Head of caudate nucleus (tissue), 42 donors: ENCODE results near the gene XPO4.
"Not testable (repeated sequence)": the region's sequence is repeated elsewhere in the genome, so short reads cannot be mapped to it uniquely, and the experiment has no call there.

ENCODE experiments used
- DNase-seq, 42 donors: peaks; one replicate each; pipeline versions ENCODE4 v3.0.0 to v3.0.0-alpha.2; 2020 to 2021; ENCODE audit warnings: mixed read lengths in 7 of 42
- intact Hi-C: fragments of 100-400 bp; cut with DNase I; formaldehyde crosslinking; loops from one replicate; pipeline ENCODE4 v1.15.0; 2022

The XPO4 gene

DNA sequence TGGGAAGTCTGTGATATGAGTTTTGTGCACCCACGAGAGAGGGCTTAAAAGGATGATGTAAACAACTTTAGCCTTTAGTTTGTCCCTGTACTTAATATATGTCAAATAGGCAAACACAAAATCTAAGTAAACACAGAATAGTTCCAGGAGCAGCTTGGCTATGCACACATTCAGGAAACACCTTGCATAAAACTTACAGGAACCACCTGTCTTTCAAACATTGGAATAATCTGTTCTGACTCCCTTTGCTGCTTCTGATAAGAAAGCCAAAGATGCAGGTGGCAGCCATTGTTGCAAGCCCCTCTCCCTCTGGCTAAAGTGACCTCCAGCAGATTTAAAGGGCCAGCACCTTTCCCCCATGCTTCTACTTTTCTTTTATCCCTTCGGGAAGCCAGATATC is 133.5 kb downstream of the XPO4 start:
- intact Hi-C loops, result no loop called here
- no peak for DNase-seq

DNA sequence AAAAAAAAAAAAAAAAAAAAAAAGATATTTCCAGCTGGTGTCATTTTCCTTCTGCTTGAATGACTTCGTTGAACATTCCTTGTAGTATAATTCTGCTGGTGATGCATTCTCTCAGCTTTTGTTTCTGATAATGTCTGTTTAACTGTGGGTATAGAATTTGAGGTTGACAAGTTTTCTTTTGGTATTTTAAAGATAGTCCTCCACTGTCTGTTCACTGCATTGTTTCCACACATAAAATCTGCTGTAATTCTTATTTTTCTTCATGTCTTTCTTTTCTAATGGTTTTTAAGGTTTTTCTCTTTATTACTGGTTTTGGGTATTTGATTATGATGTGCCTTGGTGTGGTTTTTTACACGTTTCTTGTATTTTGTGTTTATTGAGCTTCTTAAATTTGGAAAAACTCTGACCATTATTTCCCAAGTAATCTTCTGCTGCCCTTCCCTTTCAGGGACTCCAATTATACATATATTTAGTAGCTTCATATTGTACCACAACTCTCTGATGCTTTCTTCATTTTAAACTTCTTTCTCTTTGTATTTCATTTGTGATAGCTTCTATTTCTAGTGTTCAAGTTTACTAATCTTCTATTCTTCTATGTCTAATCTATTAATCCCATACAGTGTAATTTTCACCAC is 135.1 kb downstream of the XPO4 start:
- intact Hi-C loops, result no loop called here
- no peak for DNase-seq

DNA sequence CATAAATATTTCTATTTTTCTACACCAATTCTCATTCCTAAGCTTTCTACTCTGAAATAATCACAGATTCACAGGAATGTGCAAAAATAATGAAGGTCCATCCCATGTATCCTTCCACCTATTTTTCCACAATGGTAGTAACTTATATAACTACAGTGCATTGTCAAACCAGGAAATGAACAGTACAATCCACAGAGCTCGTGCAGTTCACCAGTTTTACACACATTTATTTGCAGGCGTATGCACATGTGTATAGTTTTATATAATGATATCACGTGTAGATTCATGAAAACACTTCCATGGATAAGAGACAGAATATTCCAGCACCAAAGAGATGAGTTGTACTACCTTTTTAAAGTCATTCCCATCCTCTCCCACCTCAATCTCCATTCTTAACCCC is 141.7 kb downstream of the XPO4 start:
- intact Hi-C loops, result no loop called here
- no peak for DNase-seq

DNA sequence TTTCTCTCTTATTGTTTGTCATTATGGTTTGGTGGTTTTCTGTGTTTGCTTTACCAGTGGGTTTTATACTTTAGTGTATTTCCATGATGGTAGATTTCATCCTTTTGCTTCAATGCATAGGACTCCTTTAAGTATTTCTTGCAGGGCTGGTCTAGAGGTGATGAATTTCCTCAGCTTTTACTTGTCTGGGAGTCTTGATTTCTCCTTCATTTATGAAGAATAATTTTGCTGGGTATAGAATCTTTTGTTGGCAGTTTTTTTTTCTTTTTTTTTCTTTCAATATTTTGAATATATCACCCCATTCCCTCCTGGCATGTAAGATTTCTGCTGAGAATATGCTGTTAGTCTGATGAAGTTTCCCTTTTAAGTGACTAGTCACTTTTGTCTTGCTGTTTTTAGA is 148.5 kb downstream of the XPO4 start:
- DNase-seq, result no peak
- intact Hi-C loops, result no loop called here

DNA sequence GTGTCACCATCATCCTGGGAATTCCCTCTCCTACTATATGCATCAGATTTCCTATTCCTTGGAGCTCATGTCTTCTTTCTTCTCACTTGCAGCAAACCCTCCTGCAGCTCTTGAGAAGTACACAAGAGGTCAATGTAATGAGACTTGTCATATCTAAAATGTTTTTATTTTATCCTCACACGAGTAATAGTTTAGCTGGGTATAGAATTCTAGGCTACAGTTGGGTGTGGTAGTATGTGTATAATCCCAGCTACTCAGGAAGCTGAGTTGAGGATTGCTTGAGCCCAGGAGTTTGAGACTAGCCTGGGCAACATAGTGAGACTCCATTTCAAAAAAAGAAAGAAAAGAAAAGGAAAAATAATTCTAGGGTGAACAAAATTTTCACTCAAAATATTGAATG is 153.2 kb downstream of the XPO4 start:
- intact Hi-C loops, result no loop called here
- DNase-seq, result no peak

DNA sequence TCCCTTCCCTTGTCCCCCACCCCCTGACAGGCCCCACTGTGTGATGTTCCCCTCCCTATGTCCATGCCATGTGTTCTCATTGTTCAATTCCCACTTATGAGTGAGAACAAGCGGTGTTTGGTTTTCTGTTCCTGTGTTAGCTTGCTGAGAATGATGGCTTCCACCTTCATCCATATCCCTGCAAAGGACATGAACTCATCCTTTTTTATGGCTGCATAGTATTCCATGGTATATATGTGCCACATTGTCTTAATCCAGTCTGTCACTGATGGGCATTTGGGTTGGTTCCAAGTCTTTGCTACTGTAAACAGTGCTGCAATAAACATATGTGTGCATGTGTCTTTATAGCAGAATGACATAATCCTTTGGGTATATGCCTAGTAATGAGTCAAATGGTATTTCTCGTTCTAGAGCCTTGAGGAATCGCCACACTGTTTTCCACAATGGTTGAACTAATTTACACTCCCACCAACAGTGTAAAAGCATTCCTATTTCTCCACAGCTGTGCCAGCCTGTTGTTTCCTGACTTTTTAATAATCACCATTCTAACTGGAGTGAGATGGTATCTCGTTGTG is 158.6 kb downstream of the XPO4 start:
- intact Hi-C loops, DNase-seq: not testable (repeated sequence)

DNA sequence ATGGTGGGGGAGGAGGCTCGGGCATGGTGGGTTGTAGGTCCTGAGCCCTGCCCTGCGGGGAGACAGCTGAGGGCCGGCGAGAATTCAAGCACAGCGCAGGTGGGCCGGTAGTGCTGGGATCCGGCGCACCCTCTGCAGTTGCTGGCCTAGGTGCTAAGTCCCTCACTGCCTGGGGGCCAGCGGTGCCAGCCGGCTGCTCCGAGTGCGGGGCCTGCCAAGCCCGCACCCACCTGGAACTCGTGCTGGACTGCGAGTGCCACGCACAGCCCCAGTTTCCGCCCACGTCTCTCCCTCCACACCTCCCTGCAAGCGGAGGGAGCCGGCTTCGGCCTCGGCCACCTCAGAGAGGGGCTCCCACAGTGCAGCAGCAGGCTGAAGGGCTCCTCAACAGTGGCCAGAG is 162.5 kb downstream of the XPO4 start:
- intact Hi-C loops, result no loop called here
- no peak for DNase-seq

DNA sequence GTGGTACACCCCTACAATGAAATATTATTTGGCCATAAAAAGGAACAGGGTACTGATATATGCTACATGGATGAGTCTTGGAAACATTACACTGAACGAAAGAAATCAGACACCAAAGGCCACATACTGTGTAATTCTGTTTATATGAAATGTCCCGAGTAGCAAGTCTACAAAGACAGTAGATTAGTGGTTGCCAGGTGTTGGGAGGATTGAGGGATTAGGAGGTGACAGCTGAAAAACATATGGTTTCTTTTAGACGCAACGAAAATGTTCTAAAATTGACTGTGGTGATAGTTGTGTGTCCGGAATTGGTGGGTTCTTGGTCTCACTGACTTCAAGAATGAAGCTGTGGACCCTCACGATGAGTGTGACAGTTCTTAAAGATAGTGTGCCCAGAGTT is 163.9 kb downstream of the XPO4 start:
- DNase-seq, result no peak
- intact Hi-C loops, result no loop called here

DNA sequence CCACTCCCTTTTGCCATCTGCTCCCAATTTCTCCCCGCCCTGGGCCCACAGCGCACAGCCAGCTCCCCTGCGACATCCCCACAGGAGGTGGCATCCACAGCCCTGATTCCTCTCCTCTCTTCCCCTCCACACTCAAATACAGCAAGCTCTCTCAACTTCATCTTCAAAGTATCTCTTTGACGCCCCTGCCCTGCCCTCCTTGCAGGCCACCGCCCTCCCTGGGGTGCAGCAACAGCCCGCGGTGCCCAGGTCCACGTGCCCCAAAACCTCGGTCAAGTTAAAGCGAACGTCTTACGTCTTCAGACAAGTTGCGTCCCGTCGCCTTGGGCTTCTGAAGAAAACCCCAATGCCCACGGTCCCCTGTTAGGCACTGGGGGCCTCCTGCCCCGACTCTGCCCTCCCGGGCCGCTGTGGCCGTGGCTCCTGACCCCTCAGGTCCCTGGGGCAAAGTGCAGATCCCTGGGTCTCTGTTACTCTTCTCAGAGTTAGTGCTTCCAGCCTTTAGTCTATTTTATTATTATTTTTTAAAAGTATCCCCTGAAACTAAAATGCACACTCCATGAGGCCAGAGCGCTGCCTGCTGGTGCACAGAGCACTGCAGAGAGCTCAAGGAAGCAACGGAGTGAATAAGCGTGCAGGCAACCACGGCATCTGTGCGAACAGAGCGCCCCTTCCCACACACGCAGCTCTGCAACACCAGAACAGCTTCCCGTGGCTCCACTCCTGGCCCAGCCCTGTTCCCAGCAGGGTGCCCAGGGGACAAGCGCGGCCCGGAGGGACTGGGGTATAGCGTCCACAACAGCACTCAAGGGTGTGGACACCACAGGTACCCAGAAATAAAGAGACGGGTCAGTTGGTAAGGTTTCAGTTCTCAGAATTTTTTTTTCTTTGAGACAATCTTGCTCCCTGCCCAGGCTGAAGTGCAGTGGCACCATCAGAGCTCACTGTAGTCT is 172.6 kb downstream of the XPO4 start:
- DNase-seq, result no peak
- intact Hi-C loops, result no loop called here

DNA sequence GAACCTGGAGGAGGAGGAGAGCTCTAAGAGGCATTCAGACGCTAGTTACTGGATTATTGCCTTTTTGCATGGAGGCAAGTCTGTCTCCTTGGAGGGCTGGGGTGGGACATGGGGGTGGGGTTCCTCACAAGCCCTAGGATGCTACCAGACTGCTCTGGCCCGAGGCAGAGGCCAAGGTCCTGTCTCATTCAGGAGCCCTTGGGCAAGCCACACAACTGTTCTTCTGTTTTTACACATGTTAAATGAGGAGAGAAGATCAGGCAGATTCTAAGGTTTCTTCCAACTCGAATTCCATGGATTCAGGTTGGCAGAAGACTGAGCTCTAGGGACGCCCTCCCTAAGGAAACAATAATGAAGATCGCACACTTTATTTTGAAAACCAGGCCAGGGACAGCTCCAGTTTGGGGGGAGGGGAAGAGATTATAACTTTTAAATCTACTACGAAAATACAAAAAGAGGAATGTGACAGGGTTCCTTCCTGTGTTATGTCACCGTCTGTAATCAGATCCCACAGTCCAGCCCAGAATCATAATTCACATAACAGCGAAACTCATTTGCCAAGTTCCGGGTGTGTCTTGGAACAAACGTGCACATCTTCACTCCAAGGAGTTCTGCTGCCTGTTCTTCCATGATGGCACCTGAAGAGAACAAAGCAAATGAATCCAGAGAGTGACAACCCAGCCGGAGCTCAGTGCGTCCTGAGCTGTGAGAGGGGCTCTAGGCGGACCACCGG is 173.8 kb downstream of the XPO4 start:
- no peak for DNase-seq
- intact Hi-C loops, result no loop called here

DNA sequence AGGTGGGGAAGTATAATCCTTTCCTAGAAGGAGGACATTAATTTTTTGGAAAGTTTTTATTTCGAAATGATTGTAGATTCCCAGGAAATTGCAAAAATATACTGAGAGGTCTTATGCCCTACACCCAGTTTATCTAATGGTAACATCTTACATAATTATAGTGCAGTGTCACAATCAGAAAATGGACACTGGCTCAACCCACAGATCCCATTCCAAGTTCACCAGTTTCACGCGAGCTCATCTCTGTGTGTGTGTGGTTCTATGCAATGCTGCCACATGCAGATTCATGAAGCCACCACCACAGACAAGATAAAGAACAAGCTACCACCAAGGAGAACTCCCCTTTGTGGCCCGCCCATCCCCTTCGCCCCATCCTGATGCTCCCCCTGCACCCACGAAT is 174.7 kb downstream of the XPO4 start:
- no peak for DNase-seq
- intact Hi-C loops, result no loop called here
